HG02981 (cell line): ENCODE data around the gene BARX2.
A peak's percentile ranks its signal among the peaks of the same experiment; 100 is the strongest.
"Not testable (repeated sequence)": the region's sequence is repeated elsewhere in the genome, so short reads cannot be mapped to it uniquely, and the experiment has no call there.

Experiments used
- ATAC-seq: cut with Tn5 transposase; IDR thresholded peaks from one replicate; pipeline ENCODE4 v1.9.1; 2021; ENCODE audit warnings: mild to moderate bottlenecking, moderate library complexity; ENCODE audit not compliant: unreplicated experiment

Gene BARX2

GRCh38 chr11:129375751-129376657, at the start of gene BARX2:
Gene BARX2 (plus strand): TSS chr11:129375848. CDS start chr11:129376036, 188 bp downstream.
- ATAC-seq = no peak

GRCh38 chr11:129326921-129327320, 48.7 kb upstream of the BARX2 start:
- no peak for ATAC-seq

- not testable (repeated sequence) for ATAC-seq
Observed at GRCh38 chr11:129327708-129328107, 47.9 kb upstream of the BARX2 start.

- no peak for ATAC-seq
Observed at GRCh38 chr11:129328756-129329155, 46.9 kb upstream of the BARX2 start.

- ATAC-seq = no peak
Observed at GRCh38 chr11:129331217-129331616, 44.4 kb upstream of the BARX2 start.

- peak; percentile 88 for ATAC-seq
Observed at GRCh38 chr11:129331871-129332274, 43.8 kb upstream of the BARX2 start.

GRCh38 chr11:129333873-129334272, 41.8 kb upstream of the BARX2 start:
- no peak for ATAC-seq

- not testable (repeated sequence) for ATAC-seq
Observed at GRCh38 chr11:129344301-129344940, 31.2 kb upstream of the BARX2 start.

- no peak for ATAC-seq
Observed at GRCh38 chr11:129346916-129347315, 28.7 kb upstream of the BARX2 start.

- ATAC-seq = no peak
Observed at GRCh38 chr11:129348813-129349212, 26.8 kb upstream of the BARX2 start.

GRCh38 chr11:129352676-129353075, 23.0 kb upstream of the BARX2 start:
- no peak for ATAC-seq

GRCh38 chr11:129354691-129355090, 21.0 kb upstream of the BARX2 start:
- no peak for ATAC-seq

GRCh38 chr11:129359748-129360147, 15.9 kb upstream of the BARX2 start:
- no peak for ATAC-seq

GRCh38 chr11:129364143-129364654, 11.4 kb upstream of the BARX2 start:
- peak; percentile 100 for ATAC-seq

- no peak for ATAC-seq
Observed at GRCh38 chr11:129365816-129366215, 9.8 kb upstream of the BARX2 start.

GRCh38 chr11:129366737-129367597, 8.7 kb upstream of the BARX2 start:
- ATAC-seq = no peak

- no peak for ATAC-seq
Observed at GRCh38 chr11:129368889-129369672, 6.6 kb upstream of the BARX2 start.

- ATAC-seq = no peak
Observed at GRCh38 chr11:129370715-129371114, 4.9 kb upstream of the BARX2 start.

GRCh38 chr11:129372609-129373488, 2.8 kb upstream of the BARX2 start:
- ATAC-seq = no peak
